OCI-LY7 (cell line): Measurements from ENCODE around the gene PTCHD4.

Experiments used
- CTCF ChIP-seq: fragments of 200-600 bp; sonication (generic); conservative IDR thresholded peaks from 2 replicates; pipeline ENCODE4 v1.5.1; 2014; ENCODE audit warnings: mild to moderate bottlenecking, antibody characterized with exemption, low read length, moderate library complexity, mixed read lengths
- EZH2phosphoT487 ChIP-seq: fragments of 200-600 bp; sonication (generic); IDR thresholded peaks from 2 replicates; pipeline ENCODE4 v1.6.1; 2018; ENCODE audit warnings: low read depth, borderline replicate concordance, mild to moderate bottlenecking, mixed run types, antibody characterized with exemption, low read length, moderate library complexity, mixed read lengths

- TF ChIP-seq CTCF (no peak), EZH2phosphoT487 (no peak)
Observed at GRCh38 chr6:48069280-48069679, 41.7 kb downstream of the PTCHD4 start.
